Measurements from ENCODE around the gene DISC1. TPM values are rescaled to one million over a fixed set of nuclear protein-coding genes. Genes with fewer than 3 reads are reported as not detected.

Gene DISC1
- total RNA-seq, 1 experiment from 2014 or later, result 13.5 TPM

DNA sequence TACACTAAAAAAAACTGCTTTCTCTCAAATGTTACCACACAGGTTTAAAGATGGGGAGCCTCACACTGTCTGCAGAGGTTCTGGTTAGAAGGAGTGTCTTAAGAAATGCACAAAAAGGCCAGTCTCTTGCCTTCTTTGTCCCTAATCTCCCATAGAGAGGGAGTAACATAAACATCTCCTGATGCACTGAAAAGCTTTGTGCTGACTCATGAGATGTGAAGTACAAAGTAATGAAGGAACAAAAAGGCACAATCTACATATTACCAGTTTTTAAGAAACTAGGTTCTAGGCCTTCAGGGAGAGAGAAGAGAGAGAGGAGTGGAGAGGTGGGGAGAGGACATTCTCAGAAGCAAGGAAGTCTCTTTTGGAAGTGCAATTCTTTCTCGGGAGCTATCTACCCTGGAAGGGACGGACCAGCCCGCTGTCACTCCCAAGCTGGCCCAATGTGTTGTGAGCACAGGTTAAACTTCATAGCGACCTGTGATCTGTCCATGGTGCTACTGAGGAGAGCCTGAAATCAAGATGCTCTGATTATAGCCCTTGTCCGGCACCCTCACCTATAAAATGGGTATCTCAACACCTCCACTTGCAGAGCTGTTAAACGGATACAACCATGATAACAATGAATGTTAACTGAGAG, 458.1 kb downstream of the DISC1 start:
- no TSS peak for BruUV-seq (replicated peaks)
- TF ChIP-seq, protein P1, sequence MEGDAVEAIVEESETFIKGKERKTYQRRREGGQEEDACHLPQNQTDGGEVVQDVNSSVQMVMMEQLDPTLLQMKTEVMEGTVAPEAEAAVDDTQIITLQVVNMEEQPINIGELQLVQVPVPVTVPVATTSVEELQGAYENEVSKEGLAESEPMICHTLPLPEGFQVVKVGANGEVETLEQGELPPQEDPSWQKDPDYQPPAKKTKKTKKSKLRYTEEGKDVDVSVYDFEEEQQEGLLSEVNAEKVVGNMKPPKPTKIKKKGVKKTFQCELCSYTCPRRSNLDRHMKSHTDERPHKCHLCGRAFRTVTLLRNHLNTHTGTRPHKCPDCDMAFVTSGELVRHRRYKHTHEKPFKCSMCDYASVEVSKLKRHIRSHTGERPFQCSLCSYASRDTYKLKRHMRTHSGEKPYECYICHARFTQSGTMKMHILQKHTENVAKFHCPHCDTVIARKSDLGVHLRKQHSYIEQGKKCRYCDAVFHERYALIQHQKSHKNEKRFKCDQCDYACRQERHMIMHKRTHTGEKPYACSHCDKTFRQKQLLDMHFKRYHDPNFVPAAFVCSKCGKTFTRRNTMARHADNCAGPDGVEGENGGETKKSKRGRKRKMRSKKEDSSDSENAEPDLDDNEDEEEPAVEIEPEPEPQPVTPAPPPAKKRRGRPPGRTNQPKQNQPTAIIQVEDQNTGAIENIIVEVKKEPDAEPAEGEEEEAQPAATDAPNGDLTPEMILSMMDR (IDR thresholded peaks at IDR 0.05; ENCODE audit: insufficient read depth in 1 of 2, low read depth in 1 of 2, low read length in 1 of 2, severe bottlenecking in 1 of 2, unreplicated experiment in 1 of 2), result no peak
- H3K9me3 ChIP-seq, result no peaks in the 10 kb centered on the region
- Mint-ChIP-seq H3K9me3 (ENCODE audit: unreplicated experiment) (no peaks in the 10 kb centered on the region), H3K36me3 (ENCODE audit: insufficient read depth, unreplicated experiment) (no peaks in the 10 kb centered on the region), H3K27ac (ENCODE audit: unreplicated experiment) (no peak overlapping the region), H3K4me1 (ENCODE audit: low read depth, unreplicated experiment) (no peaks in the 10 kb centered on the region), H3K27me3 (ENCODE audit: insufficient read depth, unreplicated experiment) (peaks cover 4% of the 10 kb centered on the region), H3K4me3 (ENCODE audit: unreplicated experiment) (no peak overlapping the region)
- peak; percentile 48 to 52 for DNase-seq
- H3K4me1 ChIP-seq, result no peaks in the 10 kb centered on the region
- ChIA-PET CTCF (no interaction called here), POLR2A (no interaction called here)
- no peaks in the 10 kb centered on the region for H3K27me3 ChIP-seq (replicated peaks; ENCODE audit: control insufficient read depth, insufficient read depth, low read length)
- intact Hi-C loops (cut with micrococcal nuclease; ENCODE audit: unreplicated experiment), result no loop called here
- H3K36me3 ChIP-seq (ENCODE audit: control insufficient read depth, insufficient read depth, low read length), result no peaks in the 10 kb centered on the region
- H3K4me3 ChIP-seq (ENCODE audit: low read depth, low read length), result no peak overlapping the region

GRCh38 chr1:232090816-232091215, 464.2 kb downstream of the DISC1 start:
- Histone ChIP-seq H3K27me3 (replicated peaks; ENCODE audit: control insufficient read depth, insufficient read depth, low read length) (no peaks in the 10 kb centered on the region), H3K4me3 (ENCODE audit: low read depth, low read length) (no peak overlapping the region), H3K36me3 (ENCODE audit: control insufficient read depth, insufficient read depth, low read length) (no peaks in the 10 kb centered on the region), H3K4me1 (no peaks in the 10 kb centered on the region), H3K9me3 (no peaks in the 10 kb centered on the region)
- TF ChIP-seq, protein P1 (IDR thresholded peaks at IDR 0.05; ENCODE audit: insufficient read depth in 1 of 2, low read depth in 1 of 2, low read length in 1 of 2, severe bottlenecking in 1 of 2, unreplicated experiment in 1 of 2), result no peak
- peaks cover 9% of the 10 kb centered on the region for H3K27me3 Mint-ChIP-seq (ENCODE audit: insufficient read depth, unreplicated experiment)
- POLR2A ChIA-PET, result no interaction called here
- H3K4me3 Mint-ChIP-seq (ENCODE audit: unreplicated experiment), result no peak overlapping the region
- BruUV-seq (replicated peaks), result no TSS peak
- no peaks in the 10 kb centered on the region for H3K9me3 Mint-ChIP-seq (ENCODE audit: unreplicated experiment)
- H3K36me3 Mint-ChIP-seq (ENCODE audit: insufficient read depth, unreplicated experiment), result no peaks in the 10 kb centered on the region
- intact Hi-C loops (cut with micrococcal nuclease; ENCODE audit: unreplicated experiment), result no loop called here
- CTCF ChIA-PET, result no interaction called here
- no peaks in the 10 kb centered on the region for H3K4me1 Mint-ChIP-seq (ENCODE audit: low read depth, unreplicated experiment)
- no peak overlapping the region for H3K27ac Mint-ChIP-seq (ENCODE audit: unreplicated experiment)
- no peak for DNase-seq

Other genes starting within 250 kb of the DISC1 start
- 26.7 and 31.1 TPM in 2 replicates for gene EGLN1, start 204.5 kb upstream of the DISC1 start, total RNA-seq (2022)
- gene TSNAX, start 98.1 kb upstream of the DISC1 start, total RNA-seq (2022), result 37.0 and 39.0 TPM in 2 replicates

Measured in Caco-2 (cell line).